Uterus (tissue), 2 donors: ENCODE data around the gene A1CF.

Experiments used
- POLR2A ChIP-seq, 2 donors: fragments of 450-650 bp; IDR thresholded peaks; one replicate each; pipeline ENCODE4 v1.6.1; 2016; ENCODE audit warnings: antibody characterized with exemption in 2 of 2, mild to moderate bottlenecking in 1 of 2, moderate library complexity in 1 of 2
- TF ChIP-seq, protein P1 (sequence below), 4 experiments: fragments of 200-600 bp in 2 of 4; fragments of 450-650 bp in 2 of 4; sonication (generic) in 2 of 4; IDR thresholded peaks; one replicate each; pipeline ENCODE4 v1.5.1; 2016 to 2019; ENCODE audit warnings: antibody characterized with exemption in 4 of 4, mild to moderate bottlenecking in 2 of 4, moderate library complexity in 1 of 4

DNA sequence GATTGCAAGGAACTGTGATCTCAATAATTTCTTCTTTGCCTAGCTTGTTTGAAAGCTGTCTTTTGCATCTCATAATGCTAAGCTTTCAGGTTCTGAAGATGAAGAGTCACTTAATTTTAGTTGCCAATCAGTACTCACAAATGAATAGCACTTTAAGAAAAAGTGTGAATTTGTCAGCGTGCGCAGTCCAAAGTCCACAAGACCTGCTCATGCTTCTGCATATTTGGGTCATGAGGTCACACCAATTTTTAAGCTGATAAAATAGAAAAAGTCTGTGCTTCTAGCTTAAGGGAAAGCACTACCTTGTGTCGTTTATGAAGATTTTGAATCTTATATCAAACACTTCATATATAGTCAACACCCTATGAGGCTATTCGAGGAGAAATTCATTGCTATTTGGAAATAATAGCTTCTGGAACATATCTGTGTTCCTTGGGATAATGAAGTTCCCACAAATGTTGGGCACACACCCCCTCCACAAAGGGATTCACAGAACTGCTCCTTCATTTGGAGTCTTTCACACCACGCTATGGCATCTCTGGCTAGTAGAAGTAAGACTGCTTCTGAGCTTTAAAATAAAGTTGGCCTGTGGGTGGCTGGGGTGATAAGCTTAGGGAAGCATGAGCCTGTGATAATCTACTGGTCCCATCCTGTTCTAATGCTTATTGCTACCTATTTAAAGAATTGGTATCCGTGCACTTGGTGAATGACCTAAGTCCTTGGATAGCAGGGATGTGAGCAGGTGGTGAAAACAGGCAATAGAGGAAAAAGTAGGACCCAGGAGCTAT lies 33.3 kb downstream of the A1CF start:
- TF ChIP-seq, protein P1, sequence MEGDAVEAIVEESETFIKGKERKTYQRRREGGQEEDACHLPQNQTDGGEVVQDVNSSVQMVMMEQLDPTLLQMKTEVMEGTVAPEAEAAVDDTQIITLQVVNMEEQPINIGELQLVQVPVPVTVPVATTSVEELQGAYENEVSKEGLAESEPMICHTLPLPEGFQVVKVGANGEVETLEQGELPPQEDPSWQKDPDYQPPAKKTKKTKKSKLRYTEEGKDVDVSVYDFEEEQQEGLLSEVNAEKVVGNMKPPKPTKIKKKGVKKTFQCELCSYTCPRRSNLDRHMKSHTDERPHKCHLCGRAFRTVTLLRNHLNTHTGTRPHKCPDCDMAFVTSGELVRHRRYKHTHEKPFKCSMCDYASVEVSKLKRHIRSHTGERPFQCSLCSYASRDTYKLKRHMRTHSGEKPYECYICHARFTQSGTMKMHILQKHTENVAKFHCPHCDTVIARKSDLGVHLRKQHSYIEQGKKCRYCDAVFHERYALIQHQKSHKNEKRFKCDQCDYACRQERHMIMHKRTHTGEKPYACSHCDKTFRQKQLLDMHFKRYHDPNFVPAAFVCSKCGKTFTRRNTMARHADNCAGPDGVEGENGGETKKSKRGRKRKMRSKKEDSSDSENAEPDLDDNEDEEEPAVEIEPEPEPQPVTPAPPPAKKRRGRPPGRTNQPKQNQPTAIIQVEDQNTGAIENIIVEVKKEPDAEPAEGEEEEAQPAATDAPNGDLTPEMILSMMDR (IDR thresholded peaks at IDR 0.05): no peak
- no peak for TF ChIP-seq POLR2A (IDR thresholded peaks at IDR 0.05)
